GM20431 (cell line): Measurements from ENCODE around the gene IKZF1.

Experiments
- in situ Hi-C: fragments of 300-500 bp; cut with MseI, MboI; formaldehyde crosslinking; loops from one replicate; pipeline ENCODE4 v1.15.0; 2020; ENCODE audit warnings: low sequenced_read_pairs; ENCODE audit not compliant: unreplicated experiment

Gene IKZF1

GRCh38 chr7:50366311-50366710, 61.8 kb downstream of the IKZF1 start:
- in situ Hi-C loops = no loop called here

GRCh38 chr7:50367100-50367499, 62.6 kb downstream of the IKZF1 start:
- in situ Hi-C loops = no loop called here

GRCh38 chr7:50367570-50367969, 63.1 kb downstream of the IKZF1 start:
- in situ Hi-C loops = no loop called here

- in situ Hi-C loops = no loop called here
Measured at GRCh38 chr7:50368366-50368765, 63.9 kb downstream of the IKZF1 start.

- in situ Hi-C loops = no loop called here
Measured at GRCh38 chr7:50369143-50370026, 64.9 kb downstream of the IKZF1 start.

GRCh38 chr7:50370884-50371283, 66.4 kb downstream of the IKZF1 start:
- in situ Hi-C loops = no loop called here

- in situ Hi-C loops = no loop called here
Measured at GRCh38 chr7:50371551-50372021, 67.1 kb downstream of the IKZF1 start.

GRCh38 chr7:50372923-50373322, 68.4 kb downstream of the IKZF1 start:
- in situ Hi-C loops = no loop called here

GRCh38 chr7:50376056-50376820, 71.7 kb downstream of the IKZF1 start:
- in situ Hi-C loops = no loop called here

GRCh38 chr7:50377356-50377755, 72.8 kb downstream of the IKZF1 start:
- in situ Hi-C loops = no loop called here

GRCh38 chr7:50379082-50379481, 74.6 kb downstream of the IKZF1 start:
- in situ Hi-C loops = no loop called here

- in situ Hi-C loops = no loop called here
Measured at GRCh38 chr7:50379539-50379938, 75.0 kb downstream of the IKZF1 start.

- in situ Hi-C loops = no loop called here
Measured at GRCh38 chr7:50382455-50382854, 77.9 kb downstream of the IKZF1 start.

- in situ Hi-C loops = no loop called here
Measured at GRCh38 chr7:50387351-50387750, 82.8 kb downstream of the IKZF1 start.

- in situ Hi-C loops = no loop called here
Measured at GRCh38 chr7:50389961-50390360, 85.4 kb downstream of the IKZF1 start.

- in situ Hi-C loops = no loop called here
Measured at GRCh38 chr7:50391386-50391785, 86.9 kb downstream of the IKZF1 start.

GRCh38 chr7:50393076-50393475, 88.6 kb downstream of the IKZF1 start:
- in situ Hi-C loops = no loop called here

- in situ Hi-C loops = no loop called here
Measured at GRCh38 chr7:50393547-50394252, 89.2 kb downstream of the IKZF1 start.

GRCh38 chr7:50394315-50394714, 89.8 kb downstream of the IKZF1 start:
- in situ Hi-C loops = no loop called here

GRCh38 chr7:50396856-50397255, 92.3 kb downstream of the IKZF1 start:
- in situ Hi-C loops = no loop called here
